ENCODE results near the gene USHBP1. TPM values are rescaled to one million over a fixed set of nuclear protein-coding genes. Genes with fewer than 3 reads are reported as not detected.
A peak's percentile ranks its signal among the peaks of the same experiment; 100 is the strongest.

Gene USHBP1
- total and polyA plus RNA-seq, 2 of the 13 experiments (the other 11 are each of a cell fraction or from before 2014, with no cell fraction given) = 0.15 to 1.5 TPM

DNA sequence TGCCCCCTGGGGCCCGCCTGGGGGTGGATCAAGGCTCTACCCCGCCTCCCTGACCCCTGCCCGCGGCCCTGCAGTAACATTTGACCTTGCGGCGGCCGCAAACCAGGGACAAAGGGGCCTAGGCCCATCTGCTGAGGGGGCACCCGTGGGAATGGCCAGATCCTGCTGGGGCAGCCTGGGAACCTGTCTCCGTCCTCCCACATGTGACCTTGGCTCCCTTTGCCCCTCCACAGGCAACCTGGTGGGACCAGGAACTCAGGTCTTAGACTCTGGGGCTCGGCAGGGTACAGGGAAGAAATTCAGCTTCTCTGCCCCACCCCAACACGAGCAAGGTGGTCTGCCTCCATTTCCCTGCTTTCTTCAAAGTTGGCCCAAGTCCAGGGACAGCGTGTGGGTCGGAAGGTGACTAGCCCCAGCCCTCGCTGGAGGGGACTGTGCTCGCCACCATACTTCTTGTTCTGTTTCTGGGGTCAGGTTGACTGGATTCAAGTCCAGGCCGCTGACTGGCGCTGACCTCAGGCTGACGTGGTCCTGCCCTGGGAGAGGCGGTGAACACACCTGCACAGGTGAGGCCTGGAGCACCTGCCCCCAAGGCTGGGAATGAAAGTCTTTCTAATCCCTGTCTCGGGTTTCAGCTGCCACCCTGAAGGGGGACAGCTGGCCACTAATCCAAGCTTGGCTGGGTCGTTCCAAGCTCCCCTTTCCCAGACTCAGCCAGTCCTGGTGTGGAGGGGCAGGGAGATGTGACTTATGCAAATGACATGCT, 16.4 kb downstream of the USHBP1 start (continued):
- TF ChIP-seq, protein P1, sequence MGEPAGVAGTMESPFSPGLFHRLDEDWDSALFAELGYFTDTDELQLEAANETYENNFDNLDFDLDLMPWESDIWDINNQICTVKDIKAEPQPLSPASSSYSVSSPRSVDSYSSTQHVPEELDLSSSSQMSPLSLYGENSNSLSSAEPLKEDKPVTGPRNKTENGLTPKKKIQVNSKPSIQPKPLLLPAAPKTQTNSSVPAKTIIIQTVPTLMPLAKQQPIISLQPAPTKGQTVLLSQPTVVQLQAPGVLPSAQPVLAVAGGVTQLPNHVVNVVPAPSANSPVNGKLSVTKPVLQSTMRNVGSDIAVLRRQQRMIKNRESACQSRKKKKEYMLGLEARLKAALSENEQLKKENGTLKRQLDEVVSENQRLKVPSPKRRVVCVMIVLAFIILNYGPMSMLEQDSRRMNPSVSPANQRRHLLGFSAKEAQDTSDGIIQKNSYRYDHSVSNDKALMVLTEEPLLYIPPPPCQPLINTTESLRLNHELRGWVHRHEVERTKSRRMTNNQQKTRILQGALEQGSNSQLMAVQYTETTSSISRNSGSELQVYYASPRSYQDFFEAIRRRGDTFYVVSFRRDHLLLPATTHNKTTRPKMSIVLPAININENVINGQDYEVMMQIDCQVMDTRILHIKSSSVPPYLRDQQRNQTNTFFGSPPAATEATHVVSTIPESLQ (CRISPR knock-in tag; conservative IDR thresholded peaks at IDR 0.05) = no peak
- TF ChIP-seq FOXM1 (CRISPR knock-in tag; IDR thresholded peaks at IDR 0.05) (no peak), GABPA (IDR thresholded peaks at IDR 0.05; ENCODE audit: low read depth, low read length) (no peak), GABPA (CRISPR knock-in tag; IDR thresholded peaks at IDR 0.05; ENCODE audit: low read depth) (peak; percentile 59; the same call in 1 of the 2 replicates), MIER2 (CRISPR knock-in tag; IDR thresholded peaks at IDR 0.05) (0 out of 2 replicates have a peak, but pooled peaks have one; percentile 24), ZNF570 (CRISPR knock-in tag; IDR thresholded peaks at IDR 0.05; ENCODE audit: borderline replicate concordance) (no peak), ZNF556 (CRISPR knock-in tag; IDR thresholded peaks at IDR 0.05; ENCODE audit: borderline replicate concordance) (0 out of 2 replicates have a peak, but pooled peaks have one; percentile 58), JUNB (CRISPR knock-in tag; IDR thresholded peaks at IDR 0.05; ENCODE audit: borderline replicate concordance) (no peak), KLF9 (CRISPR knock-in tag; IDR thresholded peaks at IDR 0.05; ENCODE audit: low read depth) (no peak), ZNF230 (CRISPR knock-in tag; IDR thresholded peaks at IDR 0.05) (no peak), ERF (CRISPR knock-in tag; IDR thresholded peaks at IDR 0.05) (peak; percentile 75), HOXA3 (CRISPR knock-in tag; IDR thresholded peaks at IDR 0.05) (peak; percentile 89), PAX8 (CRISPR knock-in tag; IDR thresholded peaks at IDR 0.05; ENCODE audit: borderline replicate concordance) (no peak), ZNF761 (CRISPR knock-in tag; conservative IDR thresholded peaks at IDR 0.05) (0 out of 2 replicates have a peak, but pooled peaks have one; percentile 64), ATF7-NPFF (CRISPR knock-in tag; IDR thresholded peaks at IDR 0.05; ENCODE audit: low read depth) (peak; percentile 69)
- TF ChIP-seq, protein P2, sequence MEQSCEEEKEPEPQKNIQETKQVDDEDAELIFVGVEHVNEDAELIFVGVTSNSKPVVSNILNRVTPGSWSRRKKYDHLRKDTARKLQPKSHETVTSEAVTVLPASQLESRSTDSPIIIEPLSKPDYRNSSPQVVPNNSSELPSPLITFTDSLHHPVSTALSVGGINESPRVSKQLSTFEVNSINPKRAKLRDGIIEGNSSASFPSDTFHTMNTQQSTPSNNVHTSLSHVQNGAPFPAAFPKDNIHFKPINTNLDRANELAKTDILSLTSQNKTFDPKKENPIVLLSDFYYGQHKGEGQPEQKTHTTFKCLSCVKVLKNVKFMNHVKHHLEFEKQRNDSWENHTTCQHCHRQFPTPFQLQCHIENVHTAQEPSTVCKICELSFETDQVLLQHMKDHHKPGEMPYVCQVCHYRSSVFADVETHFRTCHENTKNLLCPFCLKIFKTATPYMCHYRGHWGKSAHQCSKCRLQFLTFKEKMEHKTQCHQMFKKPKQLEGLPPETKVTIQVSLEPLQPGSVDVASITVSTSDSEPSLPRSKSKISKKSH (CRISPR knock-in tag; IDR thresholded peaks at IDR 0.05; ENCODE audit: borderline replicate concordance) = no peak; the same call in 1 of the 2 replicates
- TF ChIP-seq, protein P3, sequence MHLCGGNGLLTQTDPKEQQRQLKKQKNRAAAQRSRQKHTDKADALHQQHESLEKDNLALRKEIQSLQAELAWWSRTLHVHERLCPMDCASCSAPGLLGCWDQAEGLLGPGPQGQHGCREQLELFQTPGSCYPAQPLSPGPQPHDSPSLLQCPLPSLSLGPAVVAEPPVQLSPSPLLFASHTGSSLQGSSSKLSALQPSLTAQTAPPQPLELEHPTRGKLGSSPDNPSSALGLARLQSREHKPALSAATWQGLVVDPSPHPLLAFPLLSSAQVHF (CRISPR knock-in tag; IDR thresholded peaks at IDR 0.05) = no peak
- TF ChIP-seq, protein P4, sequence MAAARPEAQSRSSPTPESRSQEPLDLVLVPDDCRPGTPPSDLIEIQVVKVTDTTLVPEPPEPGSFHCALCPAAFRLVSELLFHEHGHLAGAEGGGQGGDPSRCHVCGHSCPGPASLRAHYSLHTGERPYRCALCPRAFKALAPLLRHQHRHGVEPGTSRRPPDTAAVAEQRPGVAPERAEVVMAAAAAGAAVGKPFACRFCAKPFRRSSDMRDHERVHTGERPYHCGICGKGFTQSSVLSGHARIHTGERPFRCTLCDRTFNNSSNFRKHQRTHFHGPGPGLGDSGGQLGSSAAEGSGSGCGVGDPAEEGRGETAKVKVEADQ (CRISPR knock-in tag; IDR thresholded peaks at IDR 0.05; ENCODE audit: borderline replicate concordance) = peak; percentile 64; the same call in 1 of the 2 replicates
- TF ChIP-seq, protein P5, sequence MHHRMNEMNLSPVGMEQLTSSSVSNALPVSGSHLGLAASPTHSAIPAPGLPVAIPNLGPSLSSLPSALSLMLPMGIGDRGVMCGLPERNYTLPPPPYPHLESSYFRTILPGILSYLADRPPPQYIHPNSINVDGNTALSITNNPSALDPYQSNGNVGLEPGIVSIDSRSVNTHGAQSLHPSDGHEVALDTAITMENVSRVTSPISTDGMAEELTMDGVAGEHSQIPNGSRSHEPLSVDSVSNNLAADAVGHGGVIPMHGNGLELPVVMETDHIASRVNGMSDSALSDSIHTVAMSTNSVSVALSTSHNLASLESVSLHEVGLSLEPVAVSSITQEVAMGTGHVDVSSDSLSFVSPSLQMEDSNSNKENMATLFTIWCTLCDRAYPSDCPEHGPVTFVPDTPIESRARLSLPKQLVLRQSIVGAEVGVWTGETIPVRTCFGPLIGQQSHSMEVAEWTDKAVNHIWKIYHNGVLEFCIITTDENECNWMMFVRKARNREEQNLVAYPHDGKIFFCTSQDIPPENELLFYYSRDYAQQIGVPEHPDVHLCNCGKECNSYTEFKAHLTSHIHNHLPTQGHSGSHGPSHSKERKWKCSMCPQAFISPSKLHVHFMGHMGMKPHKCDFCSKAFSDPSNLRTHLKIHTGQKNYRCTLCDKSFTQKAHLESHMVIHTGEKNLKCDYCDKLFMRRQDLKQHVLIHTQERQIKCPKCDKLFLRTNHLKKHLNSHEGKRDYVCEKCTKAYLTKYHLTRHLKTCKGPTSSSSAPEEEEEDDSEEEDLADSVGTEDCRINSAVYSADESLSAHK (CRISPR knock-in tag; IDR thresholded peaks at IDR 0.05; ENCODE audit: borderline replicate concordance) = no peak

Data from HepG2 (cell line).